Activated CD4-positive, alpha-beta T cell treated with anti-CD3 and anti-CD28 coated beads, Interleukin-10, Interleukin-2, amounts not matched to agents 100 ng/mL and 50 ng/mL, durations not matched to agents 16 hours and 8 hours (primary cell): Measurements from ENCODE around the gene ECEL1.

Experiments used
- DNase-seq: peaks from one replicate; pipeline ENCODE4 v3.0.0-alpha.2; 2020

Gene ECEL1

GRCh38 chr2:232482301-232483238 is 5.1 kb downstream of the ECEL1 start:
- no peak for DNase-seq

DNA sequence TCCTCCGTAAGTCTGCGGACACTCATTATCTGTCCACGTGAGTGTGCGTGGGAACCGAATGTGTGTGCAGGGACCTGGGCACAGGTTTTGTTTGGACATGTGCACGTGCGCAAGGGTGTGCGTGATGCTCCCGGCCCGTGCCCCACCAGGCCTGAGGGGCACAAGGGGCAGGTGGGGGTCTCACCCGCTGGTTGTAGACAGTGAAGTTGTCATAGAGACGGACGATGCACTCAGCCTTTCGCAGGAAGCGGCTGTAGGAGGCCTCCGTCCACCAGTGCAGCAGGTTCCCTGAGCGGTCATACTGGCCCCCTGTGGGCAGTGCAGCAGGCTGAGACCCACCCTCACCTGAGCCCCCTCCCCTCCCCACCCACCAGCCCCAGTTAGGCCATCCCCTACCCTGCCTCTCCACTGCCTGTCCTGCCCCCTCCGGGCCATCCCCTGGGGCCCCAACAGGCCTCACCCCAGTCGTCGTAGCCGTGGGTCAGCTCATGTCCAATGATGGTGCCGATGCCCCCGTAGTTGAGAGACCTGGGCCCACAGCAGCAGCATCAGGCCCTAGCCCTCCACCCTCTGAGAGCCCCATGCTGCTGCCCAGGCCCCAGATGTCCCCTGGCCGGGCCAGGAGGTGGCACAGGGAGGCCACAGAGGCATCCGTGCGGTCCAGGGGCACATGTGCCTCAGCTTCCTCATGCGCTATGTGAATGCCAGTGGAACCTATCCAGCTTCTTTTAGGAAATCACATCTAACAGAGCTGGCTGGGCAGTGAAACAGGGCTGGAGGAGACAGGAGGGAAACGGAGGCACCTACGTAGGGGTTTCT is 6.1 kb downstream of the ECEL1 start:
- no peak for DNase-seq

DNA sequence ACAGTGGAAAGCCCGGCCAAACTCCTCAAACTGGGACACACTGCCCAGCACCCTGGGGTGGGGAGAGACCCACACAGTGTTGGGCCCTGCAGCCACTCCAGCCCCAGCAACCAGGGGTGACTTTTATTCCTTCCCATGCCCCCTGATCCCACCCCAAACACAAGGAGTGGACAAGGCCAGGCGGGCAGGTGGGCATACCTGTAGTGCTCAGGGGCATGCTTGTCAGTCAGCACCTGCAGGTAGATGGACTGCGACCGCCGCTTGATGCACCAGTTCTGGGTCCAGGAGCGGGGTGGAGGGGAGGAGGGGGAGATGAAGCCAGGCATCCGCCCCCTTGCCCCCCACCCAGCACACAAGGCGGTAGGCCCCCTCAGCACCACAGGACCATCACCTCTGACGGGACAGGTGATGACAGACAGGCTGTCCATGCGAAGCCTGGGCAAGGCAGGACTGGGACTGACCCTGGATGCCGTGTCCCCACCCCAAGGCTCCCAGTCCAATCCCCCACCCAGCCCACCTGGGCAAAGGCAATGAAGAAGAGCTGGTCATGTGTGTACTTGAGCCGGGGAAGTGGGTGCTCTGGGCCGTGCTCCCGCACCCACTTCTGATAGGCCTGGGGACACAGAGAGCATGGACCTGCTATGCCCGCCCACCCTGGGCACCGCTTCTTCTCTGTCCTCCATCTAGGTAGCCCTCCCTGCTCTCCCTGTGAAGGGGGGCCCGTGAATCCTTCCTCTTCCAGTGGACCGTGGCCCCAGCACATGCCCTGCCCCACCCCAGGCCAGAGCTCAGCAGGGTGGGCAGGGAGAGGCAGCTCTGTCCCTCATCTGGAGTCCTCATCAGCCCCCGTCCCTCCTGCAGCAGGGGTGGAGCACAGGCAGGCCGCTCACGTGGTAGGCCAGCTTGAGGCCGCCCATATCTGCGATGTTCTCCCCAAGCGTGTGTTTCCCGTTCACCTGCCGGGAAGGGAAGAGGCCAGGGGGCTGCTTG is 7.1 kb downstream of the ECEL1 start:
- DNase-seq: no peak

DNA sequence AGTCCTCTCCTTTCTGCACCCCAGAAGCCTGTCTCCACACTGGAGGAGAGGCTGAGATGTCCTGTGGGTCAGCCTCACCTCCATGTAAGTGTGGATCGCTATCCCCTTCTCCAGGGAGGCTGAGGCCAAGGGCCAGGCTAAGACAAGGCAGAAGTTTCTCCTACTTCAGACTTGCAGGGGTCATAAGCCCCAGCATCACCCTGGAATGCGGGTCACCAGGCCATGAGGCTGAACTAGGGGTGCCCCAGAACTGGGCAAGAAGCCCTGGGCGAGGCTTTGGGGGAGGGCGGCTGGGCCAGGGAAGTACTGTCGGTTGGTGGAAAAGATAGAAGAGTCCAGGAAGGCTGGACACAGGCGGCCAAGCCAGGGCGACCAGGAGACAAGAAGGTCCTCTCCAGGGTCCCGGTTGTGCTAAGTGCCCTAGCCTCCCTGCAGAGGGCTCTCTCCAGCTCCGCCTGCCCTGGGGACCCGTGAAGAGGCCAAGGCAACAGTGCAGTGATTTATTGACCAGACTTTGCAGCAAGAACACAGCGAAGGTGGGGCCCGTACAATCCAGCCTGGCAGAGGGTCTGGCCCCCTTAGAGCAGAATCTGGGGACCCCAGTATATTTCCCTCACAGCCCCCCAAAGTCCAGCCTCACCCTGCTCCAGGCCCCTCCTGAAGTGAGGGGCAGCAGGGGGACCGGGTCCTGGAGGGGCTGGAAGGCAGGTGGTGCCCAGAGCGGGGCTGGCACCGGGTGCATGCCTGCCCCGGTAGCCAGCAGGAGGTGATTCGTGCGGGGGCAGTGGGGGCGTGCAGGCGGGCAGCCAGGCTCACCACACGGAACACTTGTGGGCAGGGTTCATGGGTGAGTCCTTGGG is 8.1 kb downstream of the ECEL1 start:
- no peak for DNase-seq

DNA sequence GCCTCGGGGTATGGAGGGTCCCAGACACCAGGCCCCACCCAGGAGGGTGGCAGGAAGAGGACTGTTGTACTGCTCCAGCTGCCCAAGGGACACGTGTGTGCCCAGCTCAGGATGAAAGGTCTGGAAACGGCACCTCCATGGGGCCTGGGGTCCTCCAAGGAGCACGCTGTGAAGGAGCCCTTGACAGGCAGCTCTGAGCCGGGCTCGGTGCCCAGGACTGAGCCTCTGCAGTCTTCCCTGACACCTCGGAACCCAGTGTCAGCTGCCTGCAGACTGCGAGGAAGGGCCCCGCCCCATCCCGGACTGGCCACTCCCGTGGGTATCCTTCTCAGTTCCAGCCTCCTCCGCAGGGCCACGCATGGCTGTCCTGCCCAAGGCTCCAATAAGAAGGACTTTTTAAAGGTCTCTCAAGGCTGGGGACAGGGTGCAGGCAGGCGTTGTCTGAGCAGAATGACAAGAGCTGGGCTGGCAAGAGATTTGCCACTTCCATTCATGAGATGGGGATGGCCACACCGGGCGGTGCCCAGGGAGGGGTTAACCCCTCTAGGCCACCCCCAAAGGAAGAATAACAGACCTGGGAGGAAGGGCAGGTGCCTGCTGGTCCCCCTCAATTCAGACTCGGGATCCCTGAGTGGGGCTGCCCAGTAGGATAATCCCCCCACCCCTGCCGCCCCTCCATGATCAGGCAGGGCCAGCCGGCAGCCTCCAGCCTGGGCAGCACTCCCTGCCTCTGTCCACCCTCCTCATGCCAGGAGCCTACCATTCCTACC is 8.9 kb downstream of the ECEL1 start:
- no peak for DNase-seq

DNA sequence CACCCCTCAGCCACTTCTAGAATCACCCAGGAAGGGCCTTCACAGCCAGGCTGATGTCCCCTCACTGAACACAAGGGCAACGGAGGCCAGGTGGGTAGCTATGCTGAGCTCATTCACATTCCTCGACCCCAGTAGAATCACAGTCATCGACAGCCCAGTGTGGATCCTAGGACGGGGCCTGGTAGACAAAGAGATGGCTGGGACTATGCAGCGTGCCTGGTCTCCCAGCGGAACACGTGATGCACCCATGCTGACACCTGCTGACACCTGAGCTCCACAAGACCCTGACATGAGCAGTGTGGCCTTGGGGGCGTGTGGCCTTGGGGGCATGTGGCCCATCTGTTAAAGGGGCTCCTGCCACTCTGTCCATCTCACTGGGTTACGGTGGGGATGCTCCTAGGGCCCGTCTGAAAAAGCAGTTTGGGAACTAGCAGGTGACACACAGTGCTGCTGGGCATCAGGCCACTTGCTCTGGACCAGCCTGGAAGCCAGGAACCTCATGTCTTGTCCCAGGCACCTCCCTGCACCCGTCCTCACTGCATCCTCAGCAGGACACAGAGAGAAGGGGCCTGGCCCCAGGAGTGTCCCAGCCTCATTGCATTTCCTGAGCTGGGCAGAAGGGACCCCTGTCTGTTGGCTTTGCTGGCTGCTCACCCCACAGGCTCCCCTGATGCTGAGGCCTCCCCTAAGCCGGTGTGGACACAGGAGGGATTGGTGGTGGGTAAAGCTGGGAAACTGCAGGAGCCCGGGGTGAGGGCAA is 9.7 kb downstream of the ECEL1 start:
- no peak for DNase-seq

DNA sequence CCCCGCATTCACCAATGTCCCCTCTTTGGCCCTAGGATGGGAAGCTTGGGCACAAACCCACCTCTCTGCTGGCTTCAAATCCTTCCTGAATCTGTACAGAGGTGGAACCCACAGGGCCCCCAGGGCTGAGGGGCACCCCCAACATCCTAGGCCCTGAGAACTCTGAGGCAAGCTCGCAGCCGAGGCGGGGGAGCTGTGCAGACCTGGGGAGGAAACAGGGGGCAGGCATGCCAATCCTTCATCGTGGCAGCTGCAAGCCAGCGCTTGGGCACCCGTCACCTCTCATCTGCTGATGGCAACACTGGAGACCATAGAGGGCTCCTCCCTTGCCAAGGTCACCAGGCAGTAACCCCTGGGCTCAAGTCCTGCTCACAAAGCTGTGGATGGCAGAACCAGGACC is 10.8 kb downstream of the ECEL1 start:
- no peak for DNase-seq

GRCh38 chr2:232476045-232476444 is 11.6 kb downstream of the ECEL1 start:
- no peak for DNase-seq

DNA sequence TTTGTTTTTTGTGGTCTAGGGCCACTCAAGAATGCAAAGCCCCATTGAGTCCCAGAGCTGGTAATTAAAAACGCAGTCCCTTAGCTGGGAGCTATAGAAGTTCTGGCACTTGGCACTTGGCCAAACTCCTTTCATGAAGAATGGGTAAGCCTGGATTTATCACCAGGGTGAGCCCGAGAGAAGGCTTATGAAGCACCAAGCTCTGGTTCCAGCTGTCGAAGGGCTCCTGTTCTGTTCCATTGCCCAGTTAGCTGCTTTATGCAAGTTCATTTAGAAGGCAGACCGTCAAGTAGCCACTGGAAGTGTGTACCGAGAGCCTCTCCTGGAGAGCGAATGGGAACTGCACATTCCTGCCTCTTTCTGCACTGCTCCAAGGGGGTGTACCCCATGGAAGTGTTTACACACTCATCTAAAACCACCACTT is 14.2 kb downstream of the ECEL1 start:
- DNase-seq: no peak

GRCh38 chr2:232466221-232466620 is 21.4 kb downstream of the ECEL1 start:
- no peak for DNase-seq

GRCh38 chr2:232465061-232465460 is 22.6 kb downstream of the ECEL1 start:
- no peak for DNase-seq

GRCh38 chr2:232464544-232464885 is 23.1 kb downstream of the ECEL1 start:
- no peak for DNase-seq

GRCh38 chr2:232463701-232464543 is 23.7 kb downstream of the ECEL1 start:
- no peak for DNase-seq

GRCh38 chr2:232460171-232460570 is 27.5 kb downstream of the ECEL1 start:
- DNase-seq: no peak

DNA sequence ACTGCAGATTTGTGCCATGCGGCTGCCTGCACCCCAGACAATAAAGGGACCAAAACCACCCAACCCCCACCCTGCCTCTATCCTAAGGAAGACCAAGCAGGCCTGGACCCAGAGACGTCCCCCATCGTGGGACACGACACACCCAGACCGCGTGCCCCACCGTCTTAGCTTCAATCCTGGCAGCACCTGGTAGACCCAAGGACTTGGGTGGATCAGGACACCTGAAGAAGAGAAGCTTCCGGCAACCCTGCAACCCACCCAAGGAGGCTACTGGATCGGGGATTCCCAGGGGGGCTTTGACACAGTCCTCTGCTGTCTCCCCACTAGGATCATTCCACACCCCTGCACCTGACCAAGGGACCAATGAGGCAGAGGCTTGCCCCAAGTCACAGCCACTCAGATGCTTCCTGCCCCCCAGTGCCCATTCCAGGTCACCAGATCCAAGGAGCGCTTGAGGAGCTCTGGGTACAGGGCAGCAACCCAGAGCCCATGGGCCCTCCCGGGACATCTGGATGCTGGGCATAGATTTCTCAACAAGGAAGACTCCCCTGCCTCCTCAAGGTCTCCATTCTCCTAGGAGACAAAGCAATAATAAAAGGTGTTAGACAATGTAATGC is 28.1 kb downstream of the ECEL1 start:
- DNase-seq: no peak

DNA sequence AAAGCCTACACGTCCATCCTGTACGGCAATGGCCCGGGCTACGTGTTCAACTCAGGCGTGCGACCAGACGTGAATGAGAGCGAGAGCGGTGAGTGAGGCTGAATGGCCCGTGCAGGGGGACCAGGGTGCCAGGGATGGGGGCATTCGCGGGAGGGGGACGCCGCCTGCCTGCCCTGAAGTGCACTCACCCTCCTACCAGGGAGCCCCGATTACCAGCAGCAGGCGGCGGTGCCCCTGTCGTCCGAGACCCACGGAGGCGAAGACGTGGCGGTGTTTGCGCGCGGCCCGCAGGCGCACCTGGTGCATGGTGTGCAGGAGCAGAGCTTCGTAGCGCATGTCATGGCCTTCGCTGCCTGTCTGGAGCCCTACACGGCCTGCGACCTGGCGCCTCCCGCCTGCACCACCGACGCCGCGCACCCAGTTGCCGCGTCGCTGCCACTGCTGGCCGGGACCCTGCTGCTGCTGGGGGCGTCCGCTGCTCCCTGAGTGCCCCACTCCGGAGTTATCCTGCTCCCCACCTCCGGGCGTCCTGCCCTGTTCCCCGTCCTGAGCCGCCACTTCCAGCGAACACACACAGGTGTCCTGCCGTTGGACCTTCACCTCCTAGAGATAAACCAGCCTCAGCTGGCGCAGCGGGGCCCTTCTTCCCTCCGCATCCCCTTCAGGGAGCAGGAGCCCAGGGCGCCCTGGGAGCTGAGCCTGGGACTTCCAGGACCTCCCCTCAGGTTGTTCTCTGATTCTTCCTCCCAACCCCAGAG is 28.8 kb downstream of the ECEL1 start:
- no peak for DNase-seq

GRCh38 chr2:232458051-232458660 is 29.5 kb downstream of the ECEL1 start:
- DNase-seq: no peak
